HG03432 (cell line): ENCODE data around the gene TWIST2.

ENCODE experiments used
- ATAC-seq: cut with Tn5 transposase; IDR thresholded peaks from one replicate; pipeline ENCODE4 v1.9.1; 2021; ENCODE audit warnings: mild to moderate bottlenecking, moderate library complexity; ENCODE audit not compliant: unreplicated experiment

TWIST2 gene

DNA sequence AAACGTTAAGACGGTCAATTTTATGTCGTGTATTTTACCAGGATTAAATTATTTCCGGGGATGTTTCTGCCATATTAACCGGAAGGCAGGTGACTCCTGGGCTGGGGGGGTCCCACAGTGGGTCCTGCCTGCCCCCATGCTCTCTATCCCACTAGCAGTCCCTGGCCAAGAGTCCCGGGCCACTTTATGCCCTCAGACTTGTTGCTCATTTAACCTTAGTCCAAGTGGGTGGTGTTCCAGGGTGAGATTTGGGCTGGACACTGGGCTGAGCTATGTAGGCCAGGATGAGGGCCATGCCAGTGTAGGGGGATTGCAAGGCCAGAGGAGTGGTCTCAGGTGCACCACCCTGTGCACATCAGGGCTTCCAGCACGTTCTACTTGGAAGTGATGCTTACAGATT is 24.1 kb downstream of the TWIST2 start:
- no peak for ATAC-seq

DNA sequence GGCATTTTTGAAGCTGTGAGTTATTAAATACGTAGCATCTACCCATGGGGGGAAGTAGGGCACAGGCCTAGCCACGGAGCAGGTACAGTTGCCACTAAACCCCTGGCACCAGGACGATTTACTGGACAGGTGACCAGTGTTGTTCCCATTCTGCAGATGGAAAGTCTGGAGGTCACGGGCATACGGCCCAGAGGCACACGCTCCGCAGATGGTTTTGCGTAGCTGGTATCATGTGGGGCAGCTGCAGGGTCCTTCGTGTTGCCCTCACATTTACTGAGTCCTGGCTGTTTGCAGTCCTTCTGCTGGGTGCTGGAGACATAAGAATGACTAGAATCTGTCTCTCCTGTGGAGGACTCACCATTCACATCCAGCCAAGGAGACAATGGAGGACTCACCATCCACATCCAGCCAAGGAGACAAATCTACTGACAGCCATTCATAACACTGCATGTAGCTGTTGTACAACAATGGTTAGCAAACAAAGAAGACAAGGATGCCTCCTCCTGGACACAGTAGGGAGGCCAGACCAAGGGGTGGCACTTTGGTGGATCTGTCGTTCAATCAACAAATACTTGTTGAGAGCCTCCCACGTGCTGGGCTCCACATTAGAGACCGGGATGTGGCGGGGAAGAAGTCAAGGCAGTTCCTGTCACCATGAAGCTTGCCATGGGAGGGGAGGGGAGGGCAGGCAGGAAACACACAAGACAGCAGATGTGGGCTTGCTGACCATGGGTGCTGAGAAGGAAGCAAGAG is 24.9 kb downstream of the TWIST2 start:
- no peak for ATAC-seq

DNA sequence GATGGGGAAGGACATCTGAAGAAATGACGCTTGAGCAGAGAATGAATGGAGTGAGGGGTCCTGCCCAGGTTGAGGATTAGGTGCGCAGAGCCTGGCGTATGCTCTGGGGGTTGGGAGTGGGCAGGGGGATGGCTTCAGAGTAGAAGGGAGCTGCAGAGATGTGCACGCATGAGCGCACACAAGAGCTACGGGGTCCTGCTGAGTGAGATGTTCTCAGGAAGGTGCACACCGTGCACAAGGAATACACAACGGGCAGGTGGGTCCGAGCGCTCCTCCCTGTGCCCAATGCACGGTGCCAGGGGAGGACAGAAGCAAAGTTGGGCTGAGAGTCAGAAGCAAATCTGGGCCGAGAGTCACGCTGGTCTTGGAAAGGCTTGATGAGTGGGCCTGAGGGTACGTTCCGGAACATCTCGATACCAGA is 25.5 kb downstream of the TWIST2 start:
- ATAC-seq = no peak

DNA sequence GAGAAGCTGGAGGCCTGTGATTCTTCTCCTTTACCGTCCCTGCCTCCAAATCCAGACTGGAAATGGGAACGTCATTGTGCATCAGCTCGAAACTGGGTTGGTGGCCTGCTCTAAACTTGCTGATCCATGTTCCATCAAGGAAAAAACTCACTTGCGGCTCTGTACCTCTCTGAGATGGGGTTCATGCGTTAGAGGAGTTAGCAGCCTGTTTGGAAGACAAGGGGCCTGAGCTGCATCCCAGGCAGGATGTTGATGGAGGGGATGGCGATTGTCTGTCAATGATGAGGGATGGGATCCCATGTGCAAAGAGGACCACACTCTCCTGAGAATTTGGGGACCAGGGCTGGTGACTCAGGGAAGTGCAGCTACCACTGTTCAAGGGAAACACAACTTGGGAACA is 26.0 kb downstream of the TWIST2 start:
- no peak for ATAC-seq

DNA sequence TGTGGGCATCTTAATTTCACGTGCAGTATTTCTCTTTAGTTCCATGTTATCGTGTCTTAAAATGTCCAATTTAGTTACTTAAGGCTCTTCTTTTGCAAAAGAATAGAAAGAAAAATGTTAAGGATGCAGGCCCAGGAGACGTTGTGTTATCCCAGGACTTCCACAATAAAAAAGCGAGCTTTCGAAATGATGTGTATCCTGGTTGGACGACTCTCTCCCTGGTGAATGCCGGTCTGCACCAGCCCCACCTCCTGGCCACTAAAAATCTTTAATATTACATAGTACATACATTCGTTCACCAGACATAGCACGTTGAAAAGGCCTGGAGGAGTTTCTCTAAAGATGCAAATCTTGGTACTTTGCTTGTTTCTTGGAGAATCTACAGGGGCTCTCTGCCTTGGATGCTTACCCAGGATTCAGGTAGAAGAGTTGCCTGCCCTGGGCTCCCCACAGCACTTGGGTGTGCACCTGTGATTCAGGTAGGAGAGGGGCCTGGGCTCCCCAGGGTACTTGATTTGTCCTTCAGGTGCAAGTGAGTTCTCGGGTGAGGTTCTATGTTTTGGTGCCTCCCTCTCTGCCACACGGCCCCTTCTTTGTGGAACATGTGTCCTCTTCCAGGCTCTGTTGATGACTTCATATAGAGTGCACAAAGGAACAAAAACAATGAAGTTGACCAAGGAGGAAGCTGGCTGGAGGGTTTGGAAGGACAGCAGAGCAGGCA is 26.6 kb downstream of the TWIST2 start:
- ATAC-seq = no peak

DNA sequence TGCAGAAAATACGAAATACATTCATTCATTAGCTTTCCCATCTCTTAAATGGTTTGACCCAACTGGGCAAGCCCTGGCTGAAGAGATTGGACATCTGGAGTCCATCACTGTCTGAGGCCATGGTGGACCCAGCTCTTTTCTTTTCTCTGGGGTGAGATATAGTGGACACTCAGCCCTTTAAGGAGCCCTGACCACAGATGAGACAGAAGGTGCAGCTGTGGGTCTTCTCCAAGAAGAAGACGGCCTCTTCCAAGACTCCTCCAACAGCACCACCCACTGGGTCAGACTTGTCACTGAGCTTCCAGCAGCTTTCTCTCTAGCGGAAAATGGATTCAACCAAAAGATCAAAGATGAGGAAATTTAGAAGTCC is 27.2 kb downstream of the TWIST2 start:
- no peak for ATAC-seq

DNA sequence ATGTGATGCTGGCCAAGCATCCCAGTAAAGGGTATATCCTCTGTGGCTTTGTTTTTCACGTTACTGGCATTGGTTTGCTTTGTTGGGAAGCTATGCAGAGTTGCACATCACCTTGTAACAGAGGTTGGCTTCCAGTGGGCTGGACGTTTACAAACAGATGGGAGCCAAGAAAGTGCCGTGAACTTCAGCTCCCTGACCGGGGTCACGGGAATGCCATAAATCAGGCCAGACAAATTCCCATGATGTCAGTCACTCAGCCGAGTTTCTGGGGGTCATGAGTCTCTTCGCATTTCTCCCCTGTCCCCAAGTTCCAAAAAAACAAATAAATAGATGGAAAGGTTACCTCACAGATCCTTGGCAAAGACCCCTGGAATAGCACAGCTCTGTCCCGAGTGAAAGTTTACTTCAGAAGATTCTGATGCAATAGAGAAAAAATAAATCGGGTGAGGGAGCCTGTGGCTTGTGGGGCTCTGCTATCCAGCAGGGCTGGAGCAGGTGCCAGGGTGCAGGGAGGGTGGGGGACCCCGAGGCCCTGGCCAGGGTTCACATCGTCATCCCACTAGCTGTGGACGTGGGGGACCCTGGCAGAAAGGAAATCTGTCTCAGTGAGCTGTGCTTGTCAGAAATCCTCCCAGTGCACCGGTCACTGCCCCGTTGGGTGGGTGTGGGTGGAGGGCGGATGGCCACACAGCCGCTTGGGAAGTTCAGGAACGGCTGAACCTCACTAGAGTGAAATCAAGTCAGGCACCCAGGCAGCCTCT is 27.8 kb downstream of the TWIST2 start:
- ATAC-seq = no peak

DNA sequence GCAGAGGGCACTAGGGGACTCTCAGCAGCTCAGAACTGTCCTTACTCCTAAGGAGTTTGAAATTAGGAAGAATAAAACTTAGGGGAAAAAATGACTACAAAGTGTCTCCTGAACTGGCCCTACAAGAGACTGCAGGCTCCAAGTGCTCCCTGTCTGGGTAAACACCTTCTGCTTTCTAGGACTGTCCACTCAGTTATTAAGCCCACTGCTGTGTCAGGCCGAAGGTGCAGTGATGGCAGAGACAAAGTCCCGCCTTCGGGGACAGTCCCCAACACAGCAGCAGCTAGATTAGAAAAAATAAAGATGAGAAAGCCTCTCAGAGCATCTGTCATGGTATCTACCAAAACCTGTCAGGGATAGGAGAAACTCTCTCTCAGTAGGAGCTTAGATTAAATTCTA is 28.3 kb downstream of the TWIST2 start:
- no peak for ATAC-seq

DNA sequence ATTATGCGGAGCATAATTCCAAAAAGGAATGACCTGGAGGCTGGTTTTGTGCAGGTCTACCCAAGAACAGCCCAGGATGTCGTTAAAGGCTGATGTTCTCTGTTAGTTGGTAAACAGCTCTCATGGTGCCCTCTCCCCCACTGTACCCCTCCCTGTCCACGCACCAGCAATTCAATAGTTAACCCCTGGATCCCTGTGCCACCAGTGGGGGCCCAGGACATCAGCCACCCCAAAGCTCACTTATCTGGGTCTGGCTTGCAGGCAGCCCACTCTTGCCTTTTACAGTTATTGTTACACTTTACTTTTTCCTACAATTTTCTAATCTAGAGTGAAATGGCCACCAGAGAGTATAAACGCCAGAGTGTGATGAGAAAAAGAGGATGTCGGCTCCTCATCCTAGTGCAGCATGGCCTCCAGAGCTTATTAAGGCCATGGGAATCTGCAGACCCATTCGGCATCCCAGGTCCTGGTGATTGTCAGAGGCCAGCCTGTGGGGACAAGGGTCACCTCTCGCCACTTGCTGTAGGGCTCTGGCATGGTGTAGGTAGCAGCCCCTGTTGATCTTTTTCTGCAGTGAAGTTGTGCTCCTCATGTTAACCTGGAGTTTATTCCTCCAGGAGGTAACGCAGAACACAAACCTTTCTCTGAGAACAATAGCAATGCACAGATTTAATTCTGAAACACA is 30.3 kb downstream of the TWIST2 start:
- no peak for ATAC-seq

DNA sequence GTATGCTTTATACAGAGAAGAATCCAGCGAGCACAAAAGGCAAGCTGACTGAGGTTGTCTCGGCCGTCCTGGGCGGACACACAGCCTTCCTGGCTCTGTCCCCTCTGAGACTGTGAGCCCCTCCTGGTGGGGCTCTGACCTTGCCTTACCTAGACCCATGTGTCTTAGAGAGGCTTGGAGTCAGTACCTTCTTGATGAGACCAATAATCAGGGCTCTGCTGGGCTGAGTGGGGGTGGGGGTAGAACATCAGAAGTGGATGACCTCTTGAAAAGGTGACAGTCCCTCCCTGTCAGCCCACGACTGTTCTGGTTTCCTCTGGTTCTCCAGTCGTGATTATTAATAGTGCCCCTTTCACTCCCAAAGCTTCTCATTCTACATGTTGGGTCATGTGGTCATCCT is 31.2 kb downstream of the TWIST2 start:
- no peak for ATAC-seq

DNA sequence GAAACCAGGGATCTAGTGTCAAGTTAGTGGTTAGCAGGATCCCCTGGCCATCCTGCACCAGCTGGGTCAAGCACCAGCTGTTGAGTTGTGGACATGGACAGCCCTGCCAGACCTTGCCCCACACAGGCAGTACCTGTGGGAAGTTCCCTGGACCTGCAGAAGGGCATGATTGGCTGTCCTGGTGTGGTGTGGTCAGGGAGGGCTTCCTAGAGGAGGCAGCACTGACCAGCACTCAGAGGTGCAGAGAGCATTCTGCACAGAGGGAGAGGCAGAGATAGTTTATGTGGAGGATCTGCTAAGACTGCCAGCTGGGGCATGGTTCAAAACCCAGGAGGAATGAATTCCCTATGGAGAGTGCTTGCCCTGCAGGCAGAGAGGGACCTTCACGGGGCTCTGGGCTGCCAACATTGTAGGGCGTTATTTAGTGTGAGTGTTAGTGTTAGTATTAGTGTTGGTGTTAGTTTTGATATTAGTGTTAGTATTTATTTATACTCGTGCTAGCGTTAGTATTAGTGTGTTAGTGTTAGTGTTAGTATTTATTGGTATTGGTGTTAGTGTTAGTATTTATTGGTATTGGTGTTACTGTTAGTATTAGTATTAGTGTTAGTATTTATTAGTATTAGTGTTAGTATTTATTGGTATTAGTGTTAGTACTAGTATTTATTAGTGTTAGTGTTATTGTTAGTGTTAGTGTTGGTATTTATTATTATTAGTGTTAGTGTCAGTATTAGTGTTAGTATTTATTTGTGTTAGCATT is 31.9 kb downstream of the TWIST2 start:
- no peak for ATAC-seq

DNA sequence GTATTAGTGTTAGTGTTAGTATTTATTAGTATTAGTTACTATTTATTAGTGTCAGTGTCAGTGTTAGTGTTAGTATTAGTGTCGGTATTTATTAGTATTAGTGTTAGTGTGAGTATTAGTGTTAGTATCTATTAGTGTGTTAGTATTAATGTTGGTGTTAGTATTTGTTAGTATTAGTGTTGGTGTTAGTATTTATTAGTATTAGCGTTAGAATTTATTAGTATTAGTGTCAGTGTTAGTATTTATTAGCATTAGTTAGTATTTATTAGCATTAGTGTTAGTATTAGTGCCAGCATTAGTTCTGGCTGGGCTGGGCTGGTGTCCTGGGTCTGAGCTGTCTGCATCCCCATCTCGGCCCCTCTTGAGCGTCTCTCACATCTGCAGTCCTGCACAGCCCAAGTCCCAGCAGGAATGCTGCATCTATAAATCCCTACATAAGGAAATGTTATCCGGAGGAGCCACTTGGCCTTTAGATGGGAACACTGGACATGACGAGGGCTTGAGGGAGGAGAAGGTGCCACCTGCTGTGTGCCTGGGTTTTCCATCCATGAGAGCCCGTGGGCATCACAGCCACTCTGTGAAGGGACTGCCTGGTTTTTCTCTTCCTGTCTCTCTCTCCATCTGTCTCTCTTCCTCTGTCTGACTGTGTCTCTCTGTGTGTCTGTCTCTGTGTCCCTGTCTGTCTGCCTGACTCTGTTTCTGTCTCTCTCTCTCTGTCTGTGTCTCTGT is 33.6 kb downstream of the TWIST2 start:
- ATAC-seq = no peak

DNA sequence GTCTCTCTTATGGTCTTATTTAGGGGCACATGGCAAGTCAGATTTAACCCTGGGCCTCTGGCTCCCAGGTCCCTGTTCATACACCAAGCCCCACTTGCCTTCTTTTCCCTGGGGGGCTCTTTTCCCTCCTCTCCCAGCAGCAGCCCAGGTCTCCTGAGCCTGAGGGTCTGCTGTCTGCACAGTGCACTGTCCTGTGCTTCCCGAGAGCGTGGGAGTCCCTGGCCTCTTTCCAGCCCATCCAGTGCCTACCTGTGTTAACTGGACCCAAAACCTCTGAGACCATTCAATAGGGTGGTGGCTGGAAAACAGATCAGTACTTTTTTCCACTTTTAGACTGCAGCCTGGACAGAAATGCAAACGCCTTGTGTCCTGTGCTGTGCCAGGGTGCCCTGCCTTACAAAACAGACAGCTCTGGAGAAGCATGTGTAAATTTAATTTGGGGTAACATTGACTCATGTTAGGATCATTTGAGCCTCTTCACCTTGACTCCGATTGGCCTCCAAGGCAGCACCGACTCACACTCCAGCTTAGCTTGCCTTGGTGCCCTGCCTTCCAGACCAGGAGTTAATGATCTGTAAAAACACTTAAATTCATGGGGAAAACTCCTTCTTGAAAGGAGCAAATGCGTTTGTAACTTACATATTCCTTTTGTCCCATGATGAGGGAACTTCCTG is 34.3 kb downstream of the TWIST2 start:
- no peak for ATAC-seq

DNA sequence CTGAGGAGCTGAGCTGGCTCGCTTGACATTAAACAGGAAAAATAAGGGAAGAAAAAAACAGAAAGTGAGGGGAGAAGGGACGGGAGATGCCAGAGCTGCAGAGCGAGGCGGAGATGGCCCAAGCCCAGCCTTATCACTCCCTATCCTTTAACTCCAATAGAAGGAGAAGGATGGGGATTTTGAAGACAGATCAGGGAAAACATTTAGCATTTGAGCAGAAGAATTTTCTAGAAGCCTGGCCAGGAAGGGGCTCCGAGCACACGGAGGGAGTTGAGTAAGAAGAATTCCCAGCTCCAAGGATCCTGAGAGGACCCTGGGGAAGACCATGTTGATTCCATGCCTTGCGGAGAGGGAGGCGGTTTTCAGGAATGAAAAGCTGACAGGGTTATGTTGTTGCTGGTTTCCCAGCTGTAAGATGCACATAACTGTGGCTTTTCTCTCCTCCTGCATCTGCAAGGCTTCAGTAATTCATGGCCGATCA is 35.6 kb downstream of the TWIST2 start:
- ATAC-seq = no peak

DNA sequence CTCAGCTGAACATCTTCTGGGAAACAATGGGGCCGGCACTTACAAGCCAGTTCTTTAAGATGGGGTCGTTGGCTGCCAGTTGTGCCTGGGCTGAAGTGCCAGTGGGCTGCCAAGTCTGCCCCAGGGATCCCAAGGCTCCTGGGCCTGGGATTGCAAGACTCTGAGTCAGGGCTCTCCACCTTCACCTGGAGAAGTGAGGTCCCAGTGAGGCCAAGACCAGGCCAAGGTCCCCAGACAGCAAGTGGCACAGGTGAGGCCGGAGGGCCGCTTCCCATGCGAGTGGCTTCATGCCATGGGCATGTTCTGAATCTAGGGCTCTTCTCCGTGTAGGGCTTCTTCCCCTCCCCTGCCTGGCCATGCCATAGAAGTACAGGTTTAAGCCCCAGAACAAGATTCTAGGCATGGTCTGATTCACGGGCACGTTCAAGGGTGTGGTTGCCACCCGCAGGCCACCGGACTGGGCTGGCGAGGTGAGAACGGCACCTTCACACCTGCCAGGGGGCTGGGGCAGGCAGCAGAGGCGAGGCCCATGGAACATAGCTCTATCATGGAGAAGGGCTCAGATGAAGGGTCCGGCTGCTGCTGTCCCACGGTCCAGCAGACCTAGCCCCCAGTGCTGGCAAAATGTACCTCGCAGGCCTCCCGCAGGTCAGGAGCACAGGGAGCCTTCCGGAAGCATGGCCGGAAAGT is 36.4 kb downstream of the TWIST2 start:
- ATAC-seq = no peak

DNA sequence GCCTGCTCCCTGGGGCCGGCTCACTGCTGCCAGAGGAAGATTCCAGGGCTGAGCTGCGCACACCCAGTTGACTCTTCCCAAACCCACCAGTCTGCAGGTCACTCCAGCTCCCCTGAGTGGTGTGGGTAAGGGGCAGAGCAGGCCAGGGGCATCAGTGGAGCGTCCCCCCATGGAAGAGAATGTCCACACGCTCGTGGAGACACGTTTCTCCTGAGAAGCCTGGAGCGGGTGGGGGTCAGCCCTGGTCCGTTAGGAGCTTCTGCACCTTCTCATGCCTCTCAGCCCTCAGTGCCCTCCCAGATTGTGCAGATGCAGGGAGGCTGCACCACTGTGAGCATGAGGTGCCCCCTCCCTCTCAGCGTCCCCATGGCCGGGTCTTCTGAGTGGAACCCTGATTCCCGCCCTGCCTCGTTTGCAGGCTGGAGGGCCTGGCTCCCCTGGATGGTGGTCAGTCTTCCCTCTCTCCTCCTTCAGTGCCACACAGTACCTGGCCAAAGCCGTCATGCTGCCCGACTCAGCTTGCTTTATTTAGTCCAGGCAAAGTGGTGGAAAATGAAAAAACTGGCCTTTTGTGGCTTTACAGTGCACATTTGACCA is 37.0 kb downstream of the TWIST2 start:
- no peak for ATAC-seq

DNA sequence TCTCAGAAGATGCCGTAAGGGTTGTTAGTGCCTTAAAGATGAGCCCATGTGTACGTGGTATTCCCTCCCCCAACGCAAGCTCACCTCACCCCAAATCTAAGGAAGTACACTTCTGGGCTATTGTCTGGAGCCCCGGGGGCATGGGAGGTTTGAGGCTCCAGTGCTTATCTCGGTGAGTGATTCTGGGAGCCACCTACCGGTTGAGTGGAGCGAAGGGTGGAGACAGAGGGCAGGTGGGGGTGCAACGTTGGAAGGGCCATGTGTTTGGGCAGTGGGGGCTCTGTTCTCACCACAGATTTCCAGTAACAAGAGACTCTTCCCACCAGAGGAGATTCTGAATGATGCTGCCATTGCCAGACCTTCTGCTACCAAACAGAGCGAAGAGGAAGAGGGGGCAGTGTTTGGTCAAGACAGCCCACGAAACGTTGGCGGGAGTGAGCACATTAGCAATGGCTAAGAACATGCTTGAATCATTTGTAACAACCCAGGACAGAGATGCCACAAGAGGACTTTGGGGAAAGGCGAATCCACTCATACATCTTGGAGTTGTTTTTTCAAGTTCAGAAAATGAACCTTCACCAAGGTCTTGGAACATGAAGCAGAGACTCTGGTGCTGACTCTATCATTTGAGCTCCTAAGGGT is 38.7 kb downstream of the TWIST2 start:
- ATAC-seq = no peak

DNA sequence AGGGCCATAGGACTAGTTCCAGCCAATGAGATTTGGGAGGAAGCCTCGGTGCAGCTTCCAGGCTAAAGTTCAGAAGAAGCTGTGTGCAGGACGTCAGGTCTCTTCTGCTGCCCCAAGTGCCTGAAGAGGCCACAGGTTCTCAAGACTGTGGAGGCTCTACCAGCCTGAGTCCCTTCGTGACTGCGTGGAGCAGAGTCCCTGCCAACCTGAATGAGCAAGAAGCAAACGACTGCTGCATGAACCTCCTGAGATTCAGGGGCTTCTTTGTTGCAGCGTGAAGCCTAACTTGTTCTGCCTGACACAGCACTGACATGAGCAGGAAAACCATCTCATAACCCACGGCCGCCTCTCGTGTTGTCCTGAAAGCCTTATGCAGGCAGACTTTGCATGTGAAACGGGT is 39.7 kb downstream of the TWIST2 start:
- no peak for ATAC-seq
